AG09319 (cell line): ENCODE results near the gene ZNF362.

ENCODE experiments used
- DNase-seq: peaks from one replicate; pipeline ENCODE4 v3.0.0-alpha.2; 2010; ENCODE audit warnings: low read depth; ENCODE audit errors: extremely low read depth
- TF ChIP-seq, protein P1 (sequence below): IDR thresholded peaks from 2 replicates; pipeline ENCODE4 v1.5.1; 2011; ENCODE audit warnings: low read depth, mild to moderate bottlenecking, inconsistent platforms, low read length, moderate library complexity

Gene ZNF362

DNA sequence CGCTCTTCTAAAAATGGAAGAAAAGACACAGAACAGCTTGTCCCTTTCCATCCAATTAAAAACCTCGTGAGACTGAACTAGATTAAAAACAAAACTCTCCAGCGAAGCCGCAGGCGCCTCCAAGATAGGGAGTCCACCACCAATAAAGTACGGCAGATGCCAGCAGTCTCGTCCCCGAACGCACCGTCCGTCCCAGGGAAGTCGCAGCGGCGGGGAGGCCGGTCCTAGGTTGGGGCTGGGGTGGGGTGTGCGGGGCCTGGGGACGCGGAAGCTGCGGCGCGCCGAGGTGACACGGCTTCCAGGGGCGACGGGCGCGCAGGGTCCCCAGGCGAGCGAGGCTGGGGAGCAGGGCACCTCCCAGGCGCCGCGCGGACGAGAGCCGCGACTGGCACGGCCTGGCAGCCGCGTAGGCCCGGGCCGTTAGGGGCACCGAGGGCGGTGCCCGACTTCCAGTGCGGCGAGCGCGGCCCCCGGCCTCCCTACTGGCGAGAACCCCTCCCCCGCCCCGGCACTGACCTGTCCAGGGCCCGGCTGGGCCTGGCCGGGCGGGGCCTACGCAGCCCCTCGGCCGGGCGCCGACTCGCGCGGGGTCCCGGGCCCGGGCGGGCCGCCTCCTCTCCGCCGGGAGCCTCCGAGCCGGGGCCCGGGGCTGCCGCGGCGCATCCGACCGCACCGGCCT lies 92.9 kb downstream of the ZNF362 start:
- DNase-seq: no peak
- TF ChIP-seq, protein P1, sequence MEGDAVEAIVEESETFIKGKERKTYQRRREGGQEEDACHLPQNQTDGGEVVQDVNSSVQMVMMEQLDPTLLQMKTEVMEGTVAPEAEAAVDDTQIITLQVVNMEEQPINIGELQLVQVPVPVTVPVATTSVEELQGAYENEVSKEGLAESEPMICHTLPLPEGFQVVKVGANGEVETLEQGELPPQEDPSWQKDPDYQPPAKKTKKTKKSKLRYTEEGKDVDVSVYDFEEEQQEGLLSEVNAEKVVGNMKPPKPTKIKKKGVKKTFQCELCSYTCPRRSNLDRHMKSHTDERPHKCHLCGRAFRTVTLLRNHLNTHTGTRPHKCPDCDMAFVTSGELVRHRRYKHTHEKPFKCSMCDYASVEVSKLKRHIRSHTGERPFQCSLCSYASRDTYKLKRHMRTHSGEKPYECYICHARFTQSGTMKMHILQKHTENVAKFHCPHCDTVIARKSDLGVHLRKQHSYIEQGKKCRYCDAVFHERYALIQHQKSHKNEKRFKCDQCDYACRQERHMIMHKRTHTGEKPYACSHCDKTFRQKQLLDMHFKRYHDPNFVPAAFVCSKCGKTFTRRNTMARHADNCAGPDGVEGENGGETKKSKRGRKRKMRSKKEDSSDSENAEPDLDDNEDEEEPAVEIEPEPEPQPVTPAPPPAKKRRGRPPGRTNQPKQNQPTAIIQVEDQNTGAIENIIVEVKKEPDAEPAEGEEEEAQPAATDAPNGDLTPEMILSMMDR: no peak

DNA sequence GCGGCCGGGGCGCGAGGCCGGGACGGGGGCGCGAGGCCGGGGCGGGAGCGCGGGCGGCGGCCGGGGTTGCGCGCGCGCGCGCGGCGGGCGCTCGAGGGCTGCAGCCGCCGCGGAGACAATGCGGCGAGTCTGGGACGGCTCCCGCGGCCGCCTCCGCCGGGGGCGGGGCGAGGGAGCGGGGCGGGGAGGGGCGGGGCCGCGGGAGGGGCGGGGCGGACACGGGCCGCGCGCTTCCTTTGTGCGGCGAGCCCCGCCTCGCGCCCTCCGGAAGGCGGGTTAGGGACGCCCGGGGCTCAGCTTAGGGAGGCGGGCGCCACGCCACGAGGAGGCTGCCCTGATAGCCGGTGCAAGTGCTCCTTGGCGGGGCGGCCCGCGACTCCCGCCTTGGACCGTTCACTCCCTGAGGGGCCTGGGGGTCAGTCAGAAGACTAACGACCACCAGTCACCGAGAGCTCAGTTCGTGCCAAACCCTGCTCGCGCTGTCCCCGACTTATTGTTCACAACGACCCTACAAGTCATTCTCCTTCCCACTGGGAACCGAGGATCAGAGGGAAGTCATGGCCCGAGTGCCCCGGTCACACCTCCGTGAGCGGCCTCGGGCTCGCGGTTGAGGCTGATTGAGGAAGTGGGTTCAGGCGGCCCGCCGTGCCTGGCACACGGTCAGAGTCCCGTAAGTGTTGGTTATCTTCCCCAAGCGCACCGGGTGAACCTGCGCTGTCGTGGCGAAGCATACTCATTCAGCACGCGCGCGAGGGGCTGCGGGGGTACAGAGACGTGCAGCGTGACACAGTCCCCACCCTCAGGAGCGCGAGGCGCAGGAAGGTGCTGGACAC lies 93.7 kb downstream of the ZNF362 start:
- DNase-seq: no peak
- TF ChIP-seq, protein P1: no peak
